GM19239 (cell line): ENCODE measurements around the gene CCL15.

ENCODE experiments used
- DNase-seq: peaks from one replicate; pipeline ENCODE4 v3.0.0; 2011; ENCODE audit warnings: low spot score; ENCODE audit not compliant: insufficient read length
- FAIRE-seq: peaks from 2 replicates; lab custom pipeline; 2011; peaks lifted over from hg19 to GRCh38; lab: Jason Lieb, UNC

Gene CCL15

GRCh38 chr17:35949401-35949800 is 52.0 kb downstream of the CCL15 start:
- DNase-seq (no peak), FAIRE-seq (no peak)

GRCh38 chr17:35948092-35948491 is 53.3 kb downstream of the CCL15 start:
- no peak for FAIRE-seq

More at GRCh38 chr17:35948092-35948491, 53.3 kb downstream of the CCL15 start:
- DNase-seq = no peak
